Measurements from ENCODE around the gene SLC16A8.

The SLC16A8 gene

DNA sequence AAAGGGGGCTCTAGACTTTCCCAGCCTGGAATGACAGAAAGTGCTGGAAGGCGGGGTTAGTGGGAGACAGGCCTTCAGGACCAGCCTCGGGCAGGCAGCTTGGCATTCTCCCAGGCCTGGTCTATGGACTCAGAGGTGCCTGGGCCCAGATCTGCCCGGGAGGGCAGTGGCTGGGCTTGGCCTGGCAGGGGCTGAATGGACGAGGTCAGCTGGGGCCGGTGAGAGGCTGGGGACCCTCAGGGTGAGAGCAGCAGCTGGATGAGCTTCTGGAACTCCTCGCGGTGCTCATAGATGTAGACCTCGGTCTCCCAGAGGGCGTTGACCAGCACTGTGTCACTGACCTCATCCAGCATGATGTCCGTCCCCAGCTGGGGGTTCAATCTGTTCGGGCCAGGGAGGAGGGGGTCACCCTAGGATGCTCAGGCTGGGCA lies 28.0 kb upstream of the SLC16A8 start:
- Histone ChIP-seq H3K27me3 (ENCODE audit: insufficient read depth, low read length) (no peaks in the 10 kb centered on the region), H3K4me2 (ENCODE audit: low read length) (no peak overlapping the region), H3F3A (ENCODE audit: insufficient read depth, low read length) (no peaks in the 10 kb centered on the region), H3K9me3 (ENCODE audit: low read length) (no peaks in the 10 kb centered on the region), H3K36me3 (ENCODE audit: insufficient read depth, low read length) (no peaks in the 10 kb centered on the region), H3K27ac (ENCODE audit: low read depth, low read length, poor library complexity, severe bottlenecking) (no peak overlapping the region), H3K4me3 (ENCODE audit: low read depth, low read length, poor library complexity, severe bottlenecking) (no peak overlapping the region), H3K9ac (ENCODE audit: low read length) (no peak overlapping the region), H4K20me1 (ENCODE audit: insufficient read depth, low read length) (no peaks in the 10 kb centered on the region), H3K9me2 (ENCODE audit: low read depth, low read length) (no peaks in the 10 kb centered on the region), H3K79me2 (ENCODE audit: insufficient read depth, low read length) (no peaks in the 10 kb centered on the region), H3K4me1 (ENCODE audit: insufficient read depth, low read length, severe bottlenecking) (no peaks in the 10 kb centered on the region), H2AFZ (ENCODE audit: low read length) (no peak overlapping the region)
- TF ChIP-seq CTCF (IDR thresholded peaks at IDR 0.05; ENCODE audit: low read length): no peak
- TF ChIP-seq EZH2 (IDR thresholded peaks at IDR 0.05; ENCODE audit: borderline replicate concordance, low read length): no peak

GRCh38 chr22:38110863-38111852 lies 27.2 kb upstream of the SLC16A8 start:
- no peaks in the 10 kb centered on the region for H3K9me2 ChIP-seq (ENCODE audit: low read depth, low read length)
- H3K79me2 ChIP-seq (ENCODE audit: insufficient read depth, low read length): no peaks in the 10 kb centered on the region
- H2AFZ ChIP-seq (ENCODE audit: low read length): no peak overlapping the region
- no peak overlapping the region for H3K4me2 ChIP-seq (ENCODE audit: low read length)
- no peaks in the 10 kb centered on the region for H3K9me3 ChIP-seq (ENCODE audit: low read length)
- H3K4me3 ChIP-seq (ENCODE audit: low read depth, low read length, poor library complexity, severe bottlenecking): no peak overlapping the region
- H3K27ac ChIP-seq (ENCODE audit: low read depth, low read length, poor library complexity, severe bottlenecking): no peak overlapping the region
- no peaks in the 10 kb centered on the region for H3K36me3 ChIP-seq (ENCODE audit: insufficient read depth, low read length)
- no peaks in the 10 kb centered on the region for H3F3A ChIP-seq (ENCODE audit: insufficient read depth, low read length)
- no peaks in the 10 kb centered on the region for H3K27me3 ChIP-seq (ENCODE audit: insufficient read depth, low read length)
- H4K20me1 ChIP-seq (ENCODE audit: insufficient read depth, low read length): no peaks in the 10 kb centered on the region
- TF ChIP-seq CTCF (IDR thresholded peaks at IDR 0.05; ENCODE audit: low read length) (no peak), EZH2 (IDR thresholded peaks at IDR 0.05; ENCODE audit: borderline replicate concordance, low read length) (no peak)
- H3K9ac ChIP-seq (ENCODE audit: low read length): no peak overlapping the region
- no peaks in the 10 kb centered on the region for H3K4me1 ChIP-seq (ENCODE audit: insufficient read depth, low read length, severe bottlenecking)

DNA sequence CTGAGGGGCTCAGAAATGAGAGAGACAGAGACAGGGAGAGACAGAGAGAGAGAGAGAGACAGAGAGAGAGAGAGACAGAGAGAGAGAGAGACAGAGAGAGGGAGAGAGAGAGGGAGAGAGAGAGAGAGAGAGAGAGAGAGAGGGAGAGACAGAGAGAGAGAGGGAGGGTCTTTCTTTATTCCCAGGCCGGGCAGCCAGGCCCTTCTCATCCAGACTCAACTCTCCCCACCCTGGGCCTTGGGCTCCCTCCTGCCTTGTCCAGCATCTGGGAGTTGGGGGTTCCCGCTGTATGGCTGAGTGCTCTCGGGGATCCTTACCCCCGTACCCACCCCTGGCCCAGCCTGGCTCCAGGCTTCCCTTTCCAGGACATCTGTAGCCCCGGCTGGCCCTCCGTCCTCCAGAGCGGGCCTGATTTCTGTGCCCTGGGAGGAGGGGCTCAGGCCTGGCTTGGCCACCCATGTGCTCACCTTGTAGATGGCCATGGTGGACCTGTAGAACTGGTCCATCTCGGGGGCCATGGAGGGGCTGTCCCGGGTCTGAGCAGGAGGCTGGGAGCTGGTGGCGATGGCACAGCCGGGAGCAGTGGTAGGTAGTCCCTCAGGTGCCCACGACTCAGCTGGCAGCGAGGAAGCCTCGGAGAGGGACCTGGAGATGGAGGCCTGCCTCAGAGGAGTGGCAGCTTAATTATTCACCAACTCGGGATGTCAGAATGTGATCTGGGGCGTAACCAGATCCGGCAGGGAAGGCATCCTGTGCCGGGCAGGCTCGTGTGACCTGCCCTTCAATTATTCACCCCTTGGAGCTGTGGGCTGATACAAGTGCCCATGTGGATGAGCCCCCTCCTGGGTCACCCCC lies 26.3 kb upstream of the SLC16A8 start, which contains the start of gene BAIAP2L2:
Gene BAIAP2L2, minus strand, starts transcription at position 677 of the 855 bp plus-strand sequence. Its CDS starts 159 bp downstream, at position 518.
- H3K36me3 ChIP-seq (ENCODE audit: insufficient read depth, low read length): no peaks in the 10 kb centered on the region
- TF ChIP-seq CTCF (IDR thresholded peaks at IDR 0.05; ENCODE audit: low read length): no peak
- no peak for TF ChIP-seq EZH2 (IDR thresholded peaks at IDR 0.05; ENCODE audit: borderline replicate concordance, low read length)
- no peak within 1 kb of the TSS for H3K4me3 ChIP-seq (ENCODE audit: low read depth, low read length, poor library complexity, severe bottlenecking)
- no peaks in the 10 kb centered on the region for H3K9me2 ChIP-seq (ENCODE audit: low read depth, low read length)
- no peaks in the 10 kb centered on the region for H3K27me3 ChIP-seq (ENCODE audit: insufficient read depth, low read length)
- H3K9ac ChIP-seq (ENCODE audit: low read length): no peak within 1 kb of the TSS
- H3K27ac ChIP-seq (ENCODE audit: low read depth, low read length, poor library complexity, severe bottlenecking): no peak within 1 kb of the TSS
- no peaks in the 10 kb centered on the region for H4K20me1 ChIP-seq (ENCODE audit: insufficient read depth, low read length)
- no peaks in the 10 kb centered on the region for H3K4me1 ChIP-seq (ENCODE audit: insufficient read depth, low read length, severe bottlenecking)
- no peaks in the 10 kb centered on the region for H3F3A ChIP-seq (ENCODE audit: insufficient read depth, low read length)
- H3K4me2 ChIP-seq (ENCODE audit: low read length): no peak within 1 kb of the TSS
- H2AFZ ChIP-seq (ENCODE audit: low read length): no peak within 1 kb of the TSS
- no peaks in the 10 kb centered on the region for H3K79me2 ChIP-seq (ENCODE audit: insufficient read depth, low read length)
- no peaks in the 10 kb centered on the region for H3K9me3 ChIP-seq (ENCODE audit: low read length)

Measured in OCI-LY1 (cell line).